Suprapubic skin (tissue), 3 donors: ENCODE results near the gene SERTM2.
"Not testable (repeated sequence)": the region's sequence is repeated elsewhere in the genome, so short reads cannot be mapped to it uniquely, and the experiment has no call there.

Experiments used
- POLR2A ChIP-seq, 2 donors: fragments of 450-650 bp; IDR thresholded peaks; one replicate each; pipeline ENCODE4 v1.6.1; 2017; ENCODE audit warnings: antibody characterized with exemption in 2 of 2, mild to moderate bottlenecking in 2 of 2, moderate library complexity in 2 of 2
- TF ChIP-seq, protein P1 (sequence below), 2 donors: fragments of 200-600 bp in 1 of 2; fragments of 450-650 bp in 1 of 2; sonication (generic) in 1 of 2; IDR thresholded peaks; one replicate each; pipeline ENCODE4 v1.5.1; 2016 to 2019; ENCODE audit warnings: antibody characterized with exemption in 2 of 2, mild to moderate bottlenecking in 1 of 2, moderate library complexity in 1 of 2

DNA sequence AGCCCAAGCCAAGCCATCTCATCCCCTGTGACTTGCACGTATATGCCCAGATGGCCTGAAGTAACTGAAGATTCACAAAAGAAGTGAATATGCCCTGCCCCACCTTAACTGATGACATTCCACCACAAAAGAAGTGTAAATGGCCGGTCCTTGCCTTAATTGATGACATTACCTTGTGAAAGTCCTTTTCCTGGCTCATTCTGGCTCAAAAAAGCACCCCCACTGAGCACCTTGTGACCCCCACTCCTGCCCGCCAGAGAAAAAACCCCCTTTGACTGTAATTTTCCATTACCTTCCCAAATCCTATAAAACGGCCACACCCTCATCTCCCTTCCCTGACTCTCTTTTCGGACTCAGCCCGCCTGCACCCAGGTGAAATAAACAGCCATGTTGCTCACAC lies 37.8 kb downstream of the SERTM2 start:
- TF ChIP-seq, protein P1, sequence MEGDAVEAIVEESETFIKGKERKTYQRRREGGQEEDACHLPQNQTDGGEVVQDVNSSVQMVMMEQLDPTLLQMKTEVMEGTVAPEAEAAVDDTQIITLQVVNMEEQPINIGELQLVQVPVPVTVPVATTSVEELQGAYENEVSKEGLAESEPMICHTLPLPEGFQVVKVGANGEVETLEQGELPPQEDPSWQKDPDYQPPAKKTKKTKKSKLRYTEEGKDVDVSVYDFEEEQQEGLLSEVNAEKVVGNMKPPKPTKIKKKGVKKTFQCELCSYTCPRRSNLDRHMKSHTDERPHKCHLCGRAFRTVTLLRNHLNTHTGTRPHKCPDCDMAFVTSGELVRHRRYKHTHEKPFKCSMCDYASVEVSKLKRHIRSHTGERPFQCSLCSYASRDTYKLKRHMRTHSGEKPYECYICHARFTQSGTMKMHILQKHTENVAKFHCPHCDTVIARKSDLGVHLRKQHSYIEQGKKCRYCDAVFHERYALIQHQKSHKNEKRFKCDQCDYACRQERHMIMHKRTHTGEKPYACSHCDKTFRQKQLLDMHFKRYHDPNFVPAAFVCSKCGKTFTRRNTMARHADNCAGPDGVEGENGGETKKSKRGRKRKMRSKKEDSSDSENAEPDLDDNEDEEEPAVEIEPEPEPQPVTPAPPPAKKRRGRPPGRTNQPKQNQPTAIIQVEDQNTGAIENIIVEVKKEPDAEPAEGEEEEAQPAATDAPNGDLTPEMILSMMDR (IDR thresholded peaks at IDR 0.05): not testable (repeated sequence)
- not testable (repeated sequence) for TF ChIP-seq POLR2A (IDR thresholded peaks at IDR 0.05)
